Natural killer cell (primary cell): ENCODE results near the gene TMEM225B. TPM values are rescaled to one million over a fixed set of nuclear protein-coding genes. Genes with fewer than 3 reads are reported as not detected.
A peak's percentile ranks its signal among the peaks of the same experiment; 100 is the strongest.

Source experiments
- ATAC-seq, 3 donors: fragments of 150-1000 bp in 2 of 3; fragments of 200-7000 bp in 1 of 3; cut with Tn5 transposase; 1 replicate in 1 of 3; 2 replicates in 2 of 3; pipeline ENCODE4 v1.10.0; 2021; ENCODE audit warnings: mild to moderate bottlenecking in 2 of 3, moderate library complexity in 2 of 3
- DNase-seq, 2 donors: peaks; one replicate each; pipeline versions ENCODE4 v3.0.0 to v3.0.0-alpha.2; 2013 to 2021; ENCODE audit warnings: mixed read lengths in 1 of 2
- H3K27ac ChIP-seq: one replicate; pipeline ENCODE4 v1.5.1; 2013; ENCODE audit warnings: mild to moderate bottlenecking, low read length
- H3K27me3 ChIP-seq: one replicate; pipeline ENCODE4 v1.6.1; 2013; ENCODE audit warnings: low read length; ENCODE audit not compliant: control insufficient read depth, insufficient read depth
- H3K36me3 ChIP-seq: one replicate; pipeline ENCODE4 v1.6.1; 2013; ENCODE audit warnings: low read length; ENCODE audit not compliant: control insufficient read depth, insufficient read depth
- H3K4me1 ChIP-seq: one replicate; pipeline ENCODE4 v1.6.1; 2013; ENCODE audit warnings: low read length; ENCODE audit not compliant: control insufficient read depth, insufficient read depth
- H3K4me3 ChIP-seq: one replicate; pipeline ENCODE4 v1.5.1; 2013; ENCODE audit warnings: low read length
- H3K9me3 ChIP-seq: one replicate; pipeline ENCODE4 v1.6.1; 2013; ENCODE audit warnings: low read length; ENCODE audit not compliant: control insufficient read depth, insufficient read depth
- H3K27ac Mint-ChIP-seq, 2 donors: one replicate each; pipeline ENCODE4 v1.8.0; 2022; ENCODE audit warnings: mild to moderate bottlenecking in 2 of 2, mixed read lengths in 2 of 2, moderate library complexity in 1 of 2
- H3K27me3 Mint-ChIP-seq, 2 donors: one replicate each; pipeline ENCODE4 v1.8.0; 2022; ENCODE audit warnings: low read depth in 2 of 2, mixed read lengths in 2 of 2
- H3K36me3 Mint-ChIP-seq: one replicate; pipeline ENCODE4 v1.8.0; 2022; ENCODE audit warnings: mixed read lengths
- H3K4me1 Mint-ChIP-seq, 2 donors: one replicate each; pipeline ENCODE4 v1.8.0; 2022; ENCODE audit warnings: mixed read lengths in 2 of 2
- H3K4me3 Mint-ChIP-seq: one replicate; pipeline ENCODE4 v1.8.0; 2022; ENCODE audit warnings: mild to moderate bottlenecking, moderate library complexity, mixed read lengths
- H3K9me3 Mint-ChIP-seq, 2 donors: one replicate each; pipeline ENCODE4 v1.8.0; 2022; ENCODE audit warnings: mixed read lengths in 2 of 2
- CTCF ChIP-seq: fragments of 200-600 bp; IDR thresholded peaks from one replicate; pipeline ENCODE4 v1.8.0; 2022; ENCODE audit warnings: antibody characterized with exemption
- WGBS: methylation state at CpG from one replicate; pipeline ENCODE4 v1.1.7; 2013; ENCODE audit warnings: missing lambda C conversion rate; ENCODE audit not compliant: insufficient coverage; 5-methylcytosine and 5-hydroxymethylcytosine counted together
- intact Hi-C: fragments of 100-400 bp; cut with micrococcal nuclease; formaldehyde crosslinking; loops from one replicate; pipeline ENCODE4 v1.14.2; 2022
- total RNA-seq, 4 donors: library from RNA; stranded (reverse); fragments of 120-200 nt in 1 of 4; gene quantifications; one replicate each; pipeline versions ENCODE4 v1.2.3 to v1.2.4, GENCODE V29; 2013 to 2022

TMEM225B gene
- total RNA-seq, 3 donors from 2014 or later (not counting 1 experiment from before 2014, with no cell fraction given): 1.4 to 2.5 (median 2.0) TPM

DNA sequence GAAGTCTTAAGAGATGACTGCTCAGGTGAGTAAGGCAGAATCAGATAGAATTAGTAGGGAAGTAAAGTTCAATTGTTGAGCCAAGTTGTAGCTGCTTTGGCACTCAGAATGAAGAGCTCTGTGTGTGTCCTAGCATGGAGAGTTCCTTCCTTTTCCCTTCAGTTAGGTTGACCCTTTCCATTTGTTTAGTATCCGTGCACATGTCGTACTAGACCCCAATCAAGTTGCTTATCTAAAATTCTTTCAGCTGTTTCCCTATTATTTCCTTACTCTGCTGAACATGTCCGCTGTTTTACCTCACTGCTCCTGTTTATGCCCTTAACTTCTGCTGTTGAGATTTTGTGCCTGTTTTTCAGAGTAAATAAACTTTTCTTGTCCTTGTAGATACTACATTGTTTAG lies 26.3 kb upstream of the TMEM225B start:
- no peaks in the 10 kb centered on the region for H3K4me1 ChIP-seq
- no peak overlapping the region for H3K4me3 Mint-ChIP-seq
- ATAC-seq: no peak
- no peak for DNase-seq
- H3K9me3 ChIP-seq: no peaks in the 10 kb centered on the region
- H3K27ac Mint-ChIP-seq: peak overlapping the region; percentile 6 to 65
- peaks cover 0 to 14% of the 10 kb centered on the region in 2 donors for H3K4me1 Mint-ChIP-seq
- H3K27me3 Mint-ChIP-seq: no peaks in the 10 kb centered on the region
- TF ChIP-seq CTCF: no peak
- no peak overlapping the region for H3K4me3 ChIP-seq
- H3K36me3 Mint-ChIP-seq: peaks cover 20% of the 10 kb centered on the region
- WGBS: 100% methylated on average over 3 of the region's 3 CpGs
- intact Hi-C loops: no loop called here
- peaks cover 43% of the 10 kb centered on the region for H3K36me3 ChIP-seq
- no peak overlapping the region for H3K27ac ChIP-seq
- no peaks in the 10 kb centered on the region for H3K27me3 ChIP-seq
- H3K9me3 Mint-ChIP-seq: no peaks in the 10 kb centered on the region

GRCh38 chr7:99573257-99573656 lies 24.8 kb upstream of the TMEM225B start:
- Mint-ChIP-seq H3K4me1 (peaks cover 0 to 14% of the 10 kb centered on the region in 2 donors), H3K27ac (peak overlapping the region; percentile 18 to 65), H3K36me3 (peaks cover 20% of the 10 kb centered on the region), H3K27me3 (no peaks in the 10 kb centered on the region), H3K9me3 (no peaks in the 10 kb centered on the region), H3K4me3 (no peak overlapping the region)
- Histone ChIP-seq H3K4me1 (no peaks in the 10 kb centered on the region), H3K36me3 (peaks cover 43% of the 10 kb centered on the region), H3K4me3 (no peak overlapping the region), H3K9me3 (no peaks in the 10 kb centered on the region), H3K27me3 (no peaks in the 10 kb centered on the region), H3K27ac (no peak overlapping the region)
- no CpG with 5 or more reads among the region's 1 CpG for WGBS
- TF ChIP-seq CTCF: no peak
- ATAC-seq (no peak), DNase-seq (no peak)
- intact Hi-C loops: no loop called here

- Mint-ChIP-seq H3K27ac (peak overlapping the region in 1 of 2 donors; percentile 21), H3K27me3 (no peaks in the 10 kb centered on the region), H3K9me3 (no peaks in the 10 kb centered on the region), H3K4me1 (peaks cover 0 to 28% of the 10 kb centered on the region in 2 donors), H3K36me3 (peaks cover 20% of the 10 kb centered on the region), H3K4me3 (no peak overlapping the region)
- Histone ChIP-seq H3K27me3 (no peaks in the 10 kb centered on the region), H3K4me1 (peaks cover 14% of the 10 kb centered on the region), H3K4me3 (no peak overlapping the region), H3K36me3 (peaks cover 22% of the 10 kb centered on the region), H3K9me3 (no peaks in the 10 kb centered on the region), H3K27ac (no peak overlapping the region)
- intact Hi-C loops: no loop called here
- ATAC-seq (no peak), DNase-seq (no peak)
- WGBS: 92% methylated on average over 3 of the region's 3 CpGs
- no peak for TF ChIP-seq CTCF
Measured at GRCh38 chr7:99576251-99576650, 21.8 kb upstream of the TMEM225B start.

GRCh38 chr7:99579281-99579955 lies 18.6 kb upstream of the TMEM225B start:
- no peak for TF ChIP-seq CTCF
- Histone ChIP-seq H3K4me1 (peaks cover 14% of the 10 kb centered on the region), H3K9me3 (no peaks in the 10 kb centered on the region), H3K4me3 (peak overlapping the region; percentile 60), H3K36me3 (peaks cover 2% of the 10 kb centered on the region), H3K27ac (no peak overlapping the region), H3K27me3 (no peaks in the 10 kb centered on the region)
- peak overlapping the region in 1 of 2 donors; percentile 77 for H3K27ac Mint-ChIP-seq
- peak in 1 of 2 donors; percentile 22 for DNase-seq
- 70% methylated on average over 6 of the region's 10 CpGs for WGBS
- H3K4me3 Mint-ChIP-seq: peak overlapping the region; percentile 92
- H3K27me3 Mint-ChIP-seq: no peaks in the 10 kb centered on the region
- no peaks in the 10 kb centered on the region for H3K9me3 Mint-ChIP-seq
- peaks cover 0 to 20% of the 10 kb centered on the region in 2 donors for H3K4me1 Mint-ChIP-seq
- intact Hi-C loops: no loop called here
- no peak for ATAC-seq
- no peaks in the 10 kb centered on the region for H3K36me3 Mint-ChIP-seq
